ENCODE measurements around the gene AGXT2. TPM values are rescaled to one million over a fixed set of nuclear protein-coding genes. Genes with fewer than 3 reads are reported as not detected.

Gene AGXT2
- total RNA-seq, 1 donor from 2014 or later, result not detected

- no peaks in the 10 kb centered on the region for H3K27me3 ChIP-seq
- DNase-seq (ENCODE audit: low spot score), result no peak
- Mint-ChIP-seq H3K36me3 (no peaks in the 10 kb centered on the region), H3K4me3 (no peak overlapping the region), H3K27me3 (ENCODE audit: insufficient read depth, low read depth) (peaks cover 2% of the 10 kb centered on the region), H3K4me1 (peaks cover 7% of the 10 kb centered on the region), H3K9me3 (peaks cover 3% of the 10 kb centered on the region), H3K27ac (no peak overlapping the region)
- no peak overlapping the region for H3K4me2 ChIP-seq
- TF ChIP-seq CTCF (IDR thresholded peaks at IDR 0.05) (no peak), EZH2phosphoT487 (IDR thresholded peaks at IDR 0.05) (no peak), EZH2 (IDR thresholded peaks at IDR 0.05) (no peak)
- H3K36me3 ChIP-seq, result no peaks in the 10 kb centered on the region
- no peaks in the 10 kb centered on the region for H4K20me1 ChIP-seq (ENCODE audit: low read depth)
- no peak overlapping the region for H2AFZ ChIP-seq (replicated peaks)
- H3K27ac ChIP-seq, result no peak overlapping the region
- peaks cover 15% of the 10 kb centered on the region for H3K4me1 ChIP-seq
- H3K4me3 ChIP-seq, result no peak overlapping the region
- H3K9ac ChIP-seq, result no peak overlapping the region
- H3K9me3 ChIP-seq (ENCODE audit: low read depth), result no peaks in the 10 kb centered on the region
- H3K79me2 ChIP-seq (ENCODE audit: low read depth), result no peaks in the 10 kb centered on the region
- H3F3A ChIP-seq (ENCODE audit: low read depth), result peaks cover 2% of the 10 kb centered on the region
Measured at GRCh38 chr5:35091704-35092103, 44.0 kb upstream of the AGXT2 start.

GRCh38 chr5:35089334-35090314 is 41.9 kb upstream of the AGXT2 start:
- peak; percentile 73 for DNase-seq (ENCODE audit: low spot score)
- no peak for TF ChIP-seq EZH2 (IDR thresholded peaks at IDR 0.05)
- TF ChIP-seq EZH2phosphoT487 (IDR thresholded peaks at IDR 0.05), result no peak
- peak; percentile 74 for TF ChIP-seq CTCF (IDR thresholded peaks at IDR 0.05)
- Mint-ChIP-seq H3K9me3 (peaks cover 3% of the 10 kb centered on the region), H3K27me3 (ENCODE audit: insufficient read depth, low read depth) (peaks cover 2% of the 10 kb centered on the region), H3K27ac (no peak overlapping the region), H3K4me1 (peaks cover 7% of the 10 kb centered on the region), H3K36me3 (no peaks in the 10 kb centered on the region), H3K4me3 (no peak overlapping the region)
- Histone ChIP-seq H3K36me3 (no peaks in the 10 kb centered on the region), H4K20me1 (ENCODE audit: low read depth) (no peaks in the 10 kb centered on the region), H3K9me3 (ENCODE audit: low read depth) (no peaks in the 10 kb centered on the region), H2AFZ (replicated peaks) (no peak overlapping the region), H3K9ac (no peak overlapping the region), H3K4me2 (no peak overlapping the region), H3K79me2 (ENCODE audit: low read depth) (no peaks in the 10 kb centered on the region), H3F3A (ENCODE audit: low read depth) (peaks cover 2% of the 10 kb centered on the region), H3K4me1 (peaks cover 15% of the 10 kb centered on the region), H3K4me3 (no peak overlapping the region), H3K27me3 (no peaks in the 10 kb centered on the region), H3K27ac (no peak overlapping the region)

- Histone ChIP-seq H3K36me3 (no peaks in the 10 kb centered on the region), H3K79me2 (ENCODE audit: low read depth) (no peaks in the 10 kb centered on the region), H4K20me1 (ENCODE audit: low read depth) (no peaks in the 10 kb centered on the region), H2AFZ (replicated peaks) (no peak overlapping the region), H3K4me3 (no peak overlapping the region), H3F3A (ENCODE audit: low read depth) (peaks cover 2% of the 10 kb centered on the region), H3K9ac (no peak overlapping the region), H3K27me3 (no peaks in the 10 kb centered on the region), H3K9me3 (ENCODE audit: low read depth) (no peaks in the 10 kb centered on the region), H3K27ac (no peak overlapping the region), H3K4me2 (no peak overlapping the region), H3K4me1 (peaks cover 15% of the 10 kb centered on the region)
- no peak for DNase-seq (ENCODE audit: low spot score)
- Mint-ChIP-seq H3K27ac (no peak overlapping the region), H3K36me3 (no peaks in the 10 kb centered on the region), H3K27me3 (ENCODE audit: insufficient read depth, low read depth) (no peaks in the 10 kb centered on the region), H3K4me1 (peaks cover 7% of the 10 kb centered on the region), H3K4me3 (no peak overlapping the region), H3K9me3 (peaks cover 3% of the 10 kb centered on the region)
- TF ChIP-seq EZH2phosphoT487 (IDR thresholded peaks at IDR 0.05), result no peak
- no peak for TF ChIP-seq CTCF (IDR thresholded peaks at IDR 0.05)
- no peak for TF ChIP-seq EZH2 (IDR thresholded peaks at IDR 0.05)
Measured at GRCh38 chr5:35087991-35088390, 40.2 kb upstream of the AGXT2 start.
